ENCODE results near the gene CADPS2. TPM values are rescaled to one million over a fixed set of nuclear protein-coding genes. Genes with fewer than 3 reads are reported as not detected.

Gene CADPS2
- total RNA-seq, 1 donor from 2014 or later: 6.4 TPM

DNA sequence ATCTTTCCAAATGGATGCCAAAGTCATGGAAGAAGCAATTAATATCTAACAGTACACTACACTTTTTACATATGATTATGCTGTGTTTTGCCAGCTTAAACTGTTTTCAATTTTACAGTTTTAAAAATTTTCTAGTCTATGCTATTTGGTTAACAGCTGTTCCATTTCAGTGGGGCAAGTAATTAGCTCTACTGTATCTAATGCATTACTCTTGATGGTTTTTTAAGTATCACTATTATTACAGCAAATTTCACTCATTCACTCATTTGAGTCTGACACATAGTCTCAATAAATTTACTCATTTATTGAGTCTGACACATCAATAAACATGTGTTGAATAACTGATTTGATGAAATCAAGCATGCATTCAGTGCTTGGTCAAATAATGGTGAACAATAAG lies 343.1 kb downstream of the CADPS2 start:
- no peaks in the 10 kb centered on the region for H3K36me3 ChIP-seq (ENCODE audit: insufficient read depth, low read length)
- Mint-ChIP-seq H3K4me1 (ENCODE audit: low read depth, unreplicated experiment) (no peaks in the 10 kb centered on the region), H3K4me3 (ENCODE audit: unreplicated experiment) (no peak overlapping the region), H3K9me3 (ENCODE audit: unreplicated experiment) (no peaks in the 10 kb centered on the region), H3K27ac (ENCODE audit: unreplicated experiment) (no peak overlapping the region), H3K27me3 (ENCODE audit: low read depth, unreplicated experiment) (no peaks in the 10 kb centered on the region), H3K36me3 (ENCODE audit: low read depth, unreplicated experiment) (no peaks in the 10 kb centered on the region)
- H3K27ac ChIP-seq (ENCODE audit: low read depth, low read length): no peak overlapping the region
- no peak overlapping the region for H3K4me3 ChIP-seq (ENCODE audit: insufficient read depth, low read depth, low read length)
- no peak for TF ChIP-seq EZH2 (IDR thresholded peaks at IDR 0.05; ENCODE audit: insufficient read depth, low read length)
- TF ChIP-seq, protein P1, sequence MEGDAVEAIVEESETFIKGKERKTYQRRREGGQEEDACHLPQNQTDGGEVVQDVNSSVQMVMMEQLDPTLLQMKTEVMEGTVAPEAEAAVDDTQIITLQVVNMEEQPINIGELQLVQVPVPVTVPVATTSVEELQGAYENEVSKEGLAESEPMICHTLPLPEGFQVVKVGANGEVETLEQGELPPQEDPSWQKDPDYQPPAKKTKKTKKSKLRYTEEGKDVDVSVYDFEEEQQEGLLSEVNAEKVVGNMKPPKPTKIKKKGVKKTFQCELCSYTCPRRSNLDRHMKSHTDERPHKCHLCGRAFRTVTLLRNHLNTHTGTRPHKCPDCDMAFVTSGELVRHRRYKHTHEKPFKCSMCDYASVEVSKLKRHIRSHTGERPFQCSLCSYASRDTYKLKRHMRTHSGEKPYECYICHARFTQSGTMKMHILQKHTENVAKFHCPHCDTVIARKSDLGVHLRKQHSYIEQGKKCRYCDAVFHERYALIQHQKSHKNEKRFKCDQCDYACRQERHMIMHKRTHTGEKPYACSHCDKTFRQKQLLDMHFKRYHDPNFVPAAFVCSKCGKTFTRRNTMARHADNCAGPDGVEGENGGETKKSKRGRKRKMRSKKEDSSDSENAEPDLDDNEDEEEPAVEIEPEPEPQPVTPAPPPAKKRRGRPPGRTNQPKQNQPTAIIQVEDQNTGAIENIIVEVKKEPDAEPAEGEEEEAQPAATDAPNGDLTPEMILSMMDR (IDR thresholded peaks at IDR 0.05; ENCODE audit: insufficient read depth, low read depth, low read length): no peak
- H3K79me2 ChIP-seq (ENCODE audit: insufficient read depth, low read length): no peaks in the 10 kb centered on the region
- no peaks in the 10 kb centered on the region for H4K20me1 ChIP-seq (ENCODE audit: insufficient read depth, low read length)
- no peaks in the 10 kb centered on the region for H3K9me3 ChIP-seq (ENCODE audit: insufficient read depth, low read depth, low read length)
- DNase-seq (ENCODE audit: low read depth) (no peak), FAIRE-seq (no peak)
- no peak overlapping the region for H2AFZ ChIP-seq (ENCODE audit: low read depth, low read length)
- no peaks in the 10 kb centered on the region for H3K27me3 ChIP-seq (ENCODE audit: insufficient read depth, low read length)
- no peak overlapping the region for H3K4me2 ChIP-seq (ENCODE audit: low read length)
- no peaks in the 10 kb centered on the region for H3K4me1 ChIP-seq (ENCODE audit: insufficient read depth, low read length)
- no peak overlapping the region for H3K9ac ChIP-seq (ENCODE audit: low read length)

DNA sequence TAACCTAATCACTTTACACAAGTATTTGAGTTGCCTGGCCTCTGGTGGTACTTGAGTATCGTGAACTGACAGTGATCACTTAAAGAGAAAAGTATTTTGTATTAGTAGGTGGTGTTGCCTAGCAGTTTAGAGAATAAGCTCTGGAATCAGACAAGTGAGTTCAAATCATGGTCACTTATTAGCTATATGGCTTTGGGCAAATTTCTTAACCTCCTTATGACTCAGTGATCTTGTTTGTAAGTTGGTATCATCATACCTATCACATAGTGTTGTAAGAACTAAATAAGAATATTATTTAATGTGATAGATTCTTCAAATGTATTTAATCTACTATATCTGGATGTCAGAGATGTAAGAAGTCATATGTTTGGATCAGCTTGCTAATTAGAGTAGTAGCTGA lies 351.2 kb downstream of the CADPS2 start:
- Mint-ChIP-seq H3K4me1 (ENCODE audit: low read depth, unreplicated experiment) (no peaks in the 10 kb centered on the region), H3K27ac (ENCODE audit: unreplicated experiment) (no peak overlapping the region), H3K4me3 (ENCODE audit: unreplicated experiment) (no peak overlapping the region), H3K9me3 (ENCODE audit: unreplicated experiment) (no peaks in the 10 kb centered on the region), H3K36me3 (ENCODE audit: low read depth, unreplicated experiment) (no peaks in the 10 kb centered on the region), H3K27me3 (ENCODE audit: low read depth, unreplicated experiment) (no peaks in the 10 kb centered on the region)
- no peak overlapping the region for H2AFZ ChIP-seq (ENCODE audit: low read depth, low read length)
- H3K9me3 ChIP-seq (ENCODE audit: insufficient read depth, low read depth, low read length): no peaks in the 10 kb centered on the region
- H3K4me3 ChIP-seq (ENCODE audit: insufficient read depth, low read depth, low read length): no peak overlapping the region
- no peak for TF ChIP-seq EZH2 (IDR thresholded peaks at IDR 0.05; ENCODE audit: insufficient read depth, low read length)
- TF ChIP-seq, protein P1 (IDR thresholded peaks at IDR 0.05; ENCODE audit: insufficient read depth, low read depth, low read length): no peak
- no peaks in the 10 kb centered on the region for H3K4me1 ChIP-seq (ENCODE audit: insufficient read depth, low read length)
- no peaks in the 10 kb centered on the region for H3K36me3 ChIP-seq (ENCODE audit: insufficient read depth, low read length)
- H3K4me2 ChIP-seq (ENCODE audit: low read length): no peak overlapping the region
- no peaks in the 10 kb centered on the region for H3K27me3 ChIP-seq (ENCODE audit: insufficient read depth, low read length)
- H4K20me1 ChIP-seq (ENCODE audit: insufficient read depth, low read length): no peaks in the 10 kb centered on the region
- H3K79me2 ChIP-seq (ENCODE audit: insufficient read depth, low read length): no peaks in the 10 kb centered on the region
- DNase-seq (ENCODE audit: low read depth) (no peak), FAIRE-seq (no peak)
- H3K27ac ChIP-seq (ENCODE audit: low read depth, low read length): no peak overlapping the region
- no peak overlapping the region for H3K9ac ChIP-seq (ENCODE audit: low read length)

DNA sequence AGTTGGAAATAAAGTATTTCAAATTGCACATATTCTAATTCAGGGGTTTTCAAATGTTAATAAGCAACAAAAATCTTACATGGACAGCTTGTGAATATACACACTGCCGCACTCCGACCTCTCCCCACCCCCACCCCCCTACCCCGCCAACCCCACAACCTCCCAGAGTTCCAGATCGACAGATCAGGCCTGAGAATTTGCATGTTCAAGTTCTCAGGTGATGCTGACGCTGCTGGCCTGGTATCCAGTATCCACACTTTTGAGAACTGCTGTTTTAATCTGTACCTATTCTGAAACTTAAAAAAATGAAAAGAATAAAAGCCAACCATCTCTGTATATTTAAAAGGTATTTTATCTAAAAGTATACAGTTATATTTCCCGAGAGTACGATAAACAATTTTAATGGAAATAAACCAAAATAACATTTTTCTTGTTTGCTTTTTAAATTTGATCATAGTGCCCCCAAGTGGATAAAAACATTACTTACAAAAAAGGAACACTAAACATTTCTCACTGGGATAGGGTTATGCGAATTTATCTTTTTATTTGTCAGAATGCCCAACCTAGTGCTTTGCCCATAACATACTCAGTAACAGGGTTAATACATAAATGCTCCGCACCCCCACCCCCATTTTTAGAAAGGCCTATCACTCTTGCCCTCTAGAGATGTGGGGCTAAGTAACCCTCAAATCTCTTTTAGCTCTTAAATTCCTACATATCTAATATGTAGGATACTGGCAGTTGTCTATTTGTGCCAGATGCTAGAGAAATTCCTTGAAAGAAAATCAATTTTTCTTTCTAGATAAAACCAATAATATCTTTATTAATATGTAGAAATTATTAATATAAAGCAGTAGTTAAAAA lies 353.6 kb downstream of the CADPS2 start:
- Mint-ChIP-seq H3K9me3 (ENCODE audit: unreplicated experiment) (no peaks in the 10 kb centered on the region), H3K4me3 (ENCODE audit: unreplicated experiment) (no peak overlapping the region)
- no peak for FAIRE-seq

More for the DNA sequence above, 353.6 kb downstream of the CADPS2 start:
- Histone ChIP-seq H3K9ac (ENCODE audit: low read length) (no peak overlapping the region), H2AFZ (ENCODE audit: low read depth, low read length) (no peak overlapping the region), H3K9me3 (ENCODE audit: insufficient read depth, low read depth, low read length) (no peaks in the 10 kb centered on the region), H3K27me3 (ENCODE audit: insufficient read depth, low read length) (no peaks in the 10 kb centered on the region), H4K20me1 (ENCODE audit: insufficient read depth, low read length) (no peaks in the 10 kb centered on the region), H3K79me2 (ENCODE audit: insufficient read depth, low read length) (no peaks in the 10 kb centered on the region), H3K27ac (ENCODE audit: low read depth, low read length) (no peak overlapping the region), H3K4me3 (ENCODE audit: insufficient read depth, low read depth, low read length) (no peak overlapping the region), H3K4me2 (ENCODE audit: low read length) (no peak overlapping the region), H3K4me1 (ENCODE audit: insufficient read depth, low read length) (no peaks in the 10 kb centered on the region), H3K36me3 (ENCODE audit: insufficient read depth, low read length) (no peaks in the 10 kb centered on the region)
- no peak overlapping the region for H3K27ac Mint-ChIP-seq (ENCODE audit: unreplicated experiment)
- H3K36me3 Mint-ChIP-seq (ENCODE audit: low read depth, unreplicated experiment): no peaks in the 10 kb centered on the region
- no peaks in the 10 kb centered on the region for H3K4me1 Mint-ChIP-seq (ENCODE audit: low read depth, unreplicated experiment)
- no peak for DNase-seq (ENCODE audit: low read depth)
- TF ChIP-seq EZH2 (IDR thresholded peaks at IDR 0.05; ENCODE audit: insufficient read depth, low read length): no peak
- TF ChIP-seq, protein P1 (IDR thresholded peaks at IDR 0.05; ENCODE audit: insufficient read depth, low read depth, low read length): peak; percentile 46
- H3K27me3 Mint-ChIP-seq (ENCODE audit: low read depth, unreplicated experiment): no peaks in the 10 kb centered on the region
